Stimulated activated CD8-positive, alpha-beta memory T cell treated with anti-CD3 and anti-CD28 coated beads, Interleukin-15, amount 100 ng/mL, for 1 hour (primary cell): Measurements from ENCODE around the gene SNAPC2.
A peak's percentile ranks its signal among the peaks of the same experiment; 100 is the strongest.
"Not testable (repeated sequence)": the region's sequence is repeated elsewhere in the genome, so short reads cannot be mapped to it uniquely, and the experiment has no call there.

ENCODE experiments used
- DNase-seq: peaks from one replicate; pipeline ENCODE4 v3.0.0-alpha.2; 2020; ENCODE audit warnings: low read depth

The SNAPC2 gene

GRCh38 chr19:7888826-7889217, 31.3 kb upstream of the SNAPC2 start:
- no peak for DNase-seq

- DNase-seq, result not testable (repeated sequence)
These were observed 26.6 kb upstream of the SNAPC2 start for GRCh38 chr19:7893362-7894101.

GRCh38 chr19:7894612-7895309, 25.4 kb upstream of the SNAPC2 start:
- no peak for DNase-seq

- DNase-seq, result no peak
These were observed 24.6 kb upstream of the SNAPC2 start for GRCh38 chr19:7895565-7895964.

- no peak for DNase-seq
These were observed 22.8 kb upstream of the SNAPC2 start for GRCh38 chr19:7897292-7897691.

GRCh38 chr19:7898967-7899366, 21.2 kb upstream of the SNAPC2 start:
- no peak for DNase-seq

- DNase-seq, result no peak
These were observed 20.3 kb upstream of the SNAPC2 start for GRCh38 chr19:7899751-7900378.

GRCh38 chr19:7900401-7900870, 19.7 kb upstream of the SNAPC2 start:
- no peak for DNase-seq

GRCh38 chr19:7900931-7901330, 19.2 kb upstream of the SNAPC2 start:
- no peak for DNase-seq

GRCh38 chr19:7901337-7901736, 18.8 kb upstream of the SNAPC2 start:
- no peak for DNase-seq

- no peak for DNase-seq
These were observed 17.3 kb upstream of the SNAPC2 start for GRCh38 chr19:7902796-7903243.

GRCh38 chr19:7903244-7904073, 16.7 kb upstream of the SNAPC2 start, which contains the start of gene MAP2K7:
TSS of gene MAP2K7 (plus strand) at chr19:7903877. CDS start at chr19:7903945, 68 bp downstream.
- peak; percentile 100 for DNase-seq

- peak; percentile 38 for DNase-seq
These were observed 15.8 kb upstream of the SNAPC2 start for GRCh38 chr19:7904074-7905020.

- no peak for DNase-seq
These were observed 14.9 kb upstream of the SNAPC2 start for GRCh38 chr19:7905268-7905667.

GRCh38 chr19:7905859-7906258, 14.3 kb upstream of the SNAPC2 start:
- no peak for DNase-seq

GRCh38 chr19:7907122-7907521, 13.0 kb upstream of the SNAPC2 start:
- no peak for DNase-seq

- no peak for DNase-seq
These were observed 12.6 kb upstream of the SNAPC2 start for GRCh38 chr19:7907544-7907943.

GRCh38 chr19:7908078-7908699, 11.9 kb upstream of the SNAPC2 start:
- DNase-seq, result no peak

GRCh38 chr19:7908742-7909461, 11.2 kb upstream of the SNAPC2 start:
- DNase-seq, result no peak
